Right atrium auricular region (tissue), 2 donors: Measurements from ENCODE around the gene CST9L. TPM values are rescaled to one million over a fixed set of nuclear protein-coding genes. Genes with fewer than 3 reads are reported as not detected.

ENCODE experiments used
- DNase-seq: peaks from one replicate; pipeline ENCODE4 v3.0.0-alpha.2; 2019; ENCODE audit warnings: low spot score
- H3K27ac ChIP-seq, 2 donors: fragments of 200-600 bp; sonication (generic); 1 replicate in 1 of 2; 2 replicates in 1 of 2; pipeline ENCODE4 v1.5.1; 2016 to 2019
- H3K27me3 ChIP-seq, 2 donors: fragments of 200-600 bp; sonication (generic); one replicate each; pipeline versions ENCODE4 v1.5.1 to v1.6.0; 2017 to 2019
- H3K36me3 ChIP-seq: fragments of 200-600 bp; sonication (generic); one replicate; pipeline ENCODE4 v1.5.1; 2016
- H3K4me1 ChIP-seq, 2 donors: fragments of 200-600 bp; sonication (generic); one replicate each; pipeline versions ENCODE4 v1.5.1 to v1.6.0; 2017 to 2019
- H3K4me3 ChIP-seq, 2 donors: fragments of 200-600 bp; sonication (generic); 1 replicate in 1 of 2; 2 replicates in 1 of 2; pipeline ENCODE4 v1.5.1; 2017 to 2019; ENCODE audit warnings: mild to moderate bottlenecking in 1 of 2, moderate library complexity in 1 of 2
- H3K9me3 ChIP-seq, 2 donors: fragments of 200-600 bp; sonication (generic); one replicate each; pipeline ENCODE4 v1.5.1; 2019
- total RNA-seq, 2 donors: library from RNA; depleted of rRNA; stranded (reverse); fragments of >200 nt; gene quantifications; one replicate each; pipeline ENCODE4 v1.1.0, GENCODE V29; 2016
- TF ChIP-seq, protein P1 (sequence below), 2 donors: fragments of 200-600 bp; sonication (generic); IDR thresholded peaks; one replicate each; pipeline ENCODE4 v1.5.1; 2019; ENCODE audit warnings: antibody characterized with exemption in 2 of 2

The CST9L gene, protein sequence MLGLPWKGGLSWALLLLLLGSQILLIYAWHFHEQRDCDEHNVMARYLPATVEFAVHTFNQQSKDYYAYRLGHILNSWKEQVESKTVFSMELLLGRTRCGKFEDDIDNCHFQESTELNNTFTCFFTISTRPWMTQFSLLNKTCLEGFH
- not detected for total RNA-seq

DNA sequence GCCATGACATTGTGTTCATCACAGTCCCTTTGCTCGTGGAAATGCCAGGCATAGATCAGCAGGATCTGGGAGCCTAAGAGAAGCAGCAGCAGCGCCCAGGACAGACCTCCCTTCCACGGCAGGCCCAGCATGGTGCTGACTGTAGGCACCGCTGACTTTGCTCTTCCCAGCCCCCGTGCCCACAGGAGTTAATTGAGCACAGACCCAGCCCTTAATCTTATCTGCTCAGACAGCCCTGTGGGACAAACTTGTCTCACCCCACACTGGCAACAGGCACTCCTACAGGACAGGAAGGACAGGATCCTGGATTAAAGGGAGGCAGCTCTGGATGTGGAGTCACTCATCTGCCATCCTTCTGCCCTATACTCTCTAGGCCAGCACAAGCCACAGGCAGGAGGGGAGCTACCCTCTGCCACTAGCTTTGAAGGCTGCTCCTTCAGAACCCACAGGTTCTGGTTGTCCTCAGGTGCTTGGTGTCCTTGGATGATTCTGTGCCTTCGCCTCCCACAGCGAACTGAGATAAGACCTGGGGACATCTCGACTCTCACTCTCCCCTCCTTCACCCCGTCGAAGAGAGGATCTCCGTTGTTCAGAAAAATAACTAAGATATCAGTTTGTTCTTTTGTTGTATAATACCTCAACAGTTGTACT is at the start of gene CST9L:
Gene CST9L, minus strand, starts transcription at position 165 of the 651 bp plus-strand sequence. Its CDS starts 34 bp downstream, at position 131.
- Histone ChIP-seq H3K36me3 (no peaks in the 10 kb centered on the region), H3K27me3 (no peaks in the 10 kb centered on the region), H3K4me3 (no peak within 1 kb of the TSS), H3K4me1 (no peaks in the 10 kb centered on the region), H3K27ac (no peak within 1 kb of the TSS), H3K9me3 (no peaks in the 10 kb centered on the region)
- peak; percentile 52 for DNase-seq
- TF ChIP-seq, protein P1, sequence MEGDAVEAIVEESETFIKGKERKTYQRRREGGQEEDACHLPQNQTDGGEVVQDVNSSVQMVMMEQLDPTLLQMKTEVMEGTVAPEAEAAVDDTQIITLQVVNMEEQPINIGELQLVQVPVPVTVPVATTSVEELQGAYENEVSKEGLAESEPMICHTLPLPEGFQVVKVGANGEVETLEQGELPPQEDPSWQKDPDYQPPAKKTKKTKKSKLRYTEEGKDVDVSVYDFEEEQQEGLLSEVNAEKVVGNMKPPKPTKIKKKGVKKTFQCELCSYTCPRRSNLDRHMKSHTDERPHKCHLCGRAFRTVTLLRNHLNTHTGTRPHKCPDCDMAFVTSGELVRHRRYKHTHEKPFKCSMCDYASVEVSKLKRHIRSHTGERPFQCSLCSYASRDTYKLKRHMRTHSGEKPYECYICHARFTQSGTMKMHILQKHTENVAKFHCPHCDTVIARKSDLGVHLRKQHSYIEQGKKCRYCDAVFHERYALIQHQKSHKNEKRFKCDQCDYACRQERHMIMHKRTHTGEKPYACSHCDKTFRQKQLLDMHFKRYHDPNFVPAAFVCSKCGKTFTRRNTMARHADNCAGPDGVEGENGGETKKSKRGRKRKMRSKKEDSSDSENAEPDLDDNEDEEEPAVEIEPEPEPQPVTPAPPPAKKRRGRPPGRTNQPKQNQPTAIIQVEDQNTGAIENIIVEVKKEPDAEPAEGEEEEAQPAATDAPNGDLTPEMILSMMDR (IDR thresholded peaks at IDR 0.05): no peak

DNA sequence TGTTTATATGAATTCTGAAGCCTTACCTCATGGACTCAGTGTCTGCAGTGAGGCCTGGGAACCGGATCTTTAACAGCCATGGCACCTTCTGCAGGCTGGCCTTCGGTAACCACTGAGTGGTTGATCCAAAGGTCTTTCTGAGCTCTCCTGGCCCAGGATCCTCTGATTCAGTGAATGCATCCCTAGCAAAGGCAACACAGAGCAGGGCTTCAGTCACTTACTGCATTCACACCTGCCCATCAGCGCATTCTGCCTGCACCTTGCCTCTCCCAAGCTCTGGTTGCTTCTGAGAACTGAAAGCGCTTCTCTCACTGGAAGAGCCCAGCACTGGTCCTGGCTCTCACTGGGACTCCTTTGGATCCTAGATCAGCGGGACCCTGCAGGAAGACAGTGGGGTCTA is 45.9 kb upstream of the CST9L start:
- TF ChIP-seq, protein P1 (IDR thresholded peaks at IDR 0.05): no peak
- Histone ChIP-seq H3K4me3 (no peak overlapping the region), H3K27me3 (no peaks in the 10 kb centered on the region), H3K36me3 (no peaks in the 10 kb centered on the region), H3K4me1 (peaks cover 0 to 13% of the 10 kb centered on the region in 2 donors), H3K27ac (peak overlapping the region; percentile 10 to 32), H3K9me3 (no peaks in the 10 kb centered on the region)
- no peak for DNase-seq

DNA sequence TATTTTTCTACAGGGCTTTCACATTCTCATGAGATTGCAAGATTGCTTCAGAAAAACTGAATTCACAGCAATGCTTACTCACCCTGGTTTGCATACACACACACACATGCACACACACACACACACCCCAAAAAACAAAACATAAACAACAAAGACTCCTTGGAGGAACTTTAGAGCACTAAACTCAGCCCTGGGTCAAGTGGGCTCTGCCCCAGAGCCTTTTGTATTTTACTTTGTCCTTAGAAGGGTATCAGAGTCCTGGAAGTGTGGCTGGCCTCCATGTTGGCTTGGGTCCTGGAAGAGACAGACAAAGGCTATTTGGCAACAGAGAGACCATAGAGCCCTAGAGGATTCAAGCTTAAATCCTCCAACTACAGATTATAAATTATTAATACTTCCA is 45.4 kb upstream of the CST9L start:
- no peak for DNase-seq
- Histone ChIP-seq H3K27ac (peak overlapping the region; percentile 10 to 32), H3K4me1 (peaks cover 0 to 13% of the 10 kb centered on the region in 2 donors), H3K9me3 (no peaks in the 10 kb centered on the region), H3K4me3 (no peak overlapping the region), H3K27me3 (no peaks in the 10 kb centered on the region), H3K36me3 (no peaks in the 10 kb centered on the region)
- TF ChIP-seq, protein P1 (IDR thresholded peaks at IDR 0.05): no peak

DNA sequence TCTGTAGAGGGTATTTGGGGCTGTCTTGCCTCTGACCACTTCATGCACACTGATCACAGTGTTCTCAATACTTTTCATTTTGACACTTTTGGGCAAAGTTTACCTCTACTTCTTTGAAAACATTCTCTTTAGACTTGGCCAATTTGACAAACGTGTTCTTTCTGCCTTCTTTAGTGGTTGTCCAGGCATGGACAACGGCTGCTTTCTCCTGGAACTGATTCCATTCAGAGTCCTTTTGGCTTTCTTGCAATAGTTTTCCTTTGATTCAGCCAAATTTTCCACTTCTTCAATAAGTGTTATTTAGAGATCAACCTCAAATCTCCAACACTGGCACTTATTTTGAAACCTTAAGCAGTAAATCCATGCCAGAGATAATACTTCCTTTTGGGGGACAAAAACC is 44.1 kb upstream of the CST9L start:
- no peaks in the 10 kb centered on the region for H3K27me3 ChIP-seq
- TF ChIP-seq, protein P1 (IDR thresholded peaks at IDR 0.05): no peak
- no peaks in the 10 kb centered on the region for H3K9me3 ChIP-seq
- no peak overlapping the region for H3K4me3 ChIP-seq
- peaks cover 0 to 13% of the 10 kb centered on the region in 2 donors for H3K4me1 ChIP-seq
- H3K27ac ChIP-seq: no peak overlapping the region
- no peak for DNase-seq
- H3K36me3 ChIP-seq: no peaks in the 10 kb centered on the region

DNA sequence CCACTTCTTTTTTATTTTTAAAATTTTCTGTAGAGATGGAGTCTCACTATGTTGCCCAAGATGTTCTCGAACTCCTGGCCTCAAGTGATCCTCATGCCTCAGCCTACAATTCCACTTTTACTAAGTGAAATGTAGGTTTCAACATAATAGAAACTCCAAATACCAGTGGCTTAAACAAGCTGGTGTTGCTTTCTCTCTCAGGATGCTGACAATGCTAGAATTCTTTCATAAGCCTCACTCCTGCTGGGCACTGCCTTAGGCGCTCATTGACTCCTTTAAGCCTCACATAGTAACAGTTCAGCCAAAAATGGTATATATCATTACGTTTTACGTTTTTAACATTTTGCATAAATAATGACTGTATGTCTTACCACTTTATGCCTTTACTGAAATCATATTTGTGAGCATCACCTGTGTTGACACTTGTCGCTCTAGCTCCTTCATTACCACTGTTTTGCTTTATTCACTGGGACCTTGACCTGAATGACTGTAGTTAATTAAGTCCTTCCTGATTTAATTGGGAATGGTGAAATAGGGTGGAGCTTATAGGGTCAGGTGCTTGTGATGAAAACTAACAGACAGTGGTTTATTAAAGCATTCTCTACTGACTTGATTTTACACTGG is 41.3 kb upstream of the CST9L start:
- no peak overlapping the region for H3K4me3 ChIP-seq
- no peak for DNase-seq
- H3K9me3 ChIP-seq: no peaks in the 10 kb centered on the region
- no peaks in the 10 kb centered on the region for H3K36me3 ChIP-seq
- no peak overlapping the region for H3K27ac ChIP-seq
- H3K27me3 ChIP-seq: no peaks in the 10 kb centered on the region
- TF ChIP-seq, protein P1 (IDR thresholded peaks at IDR 0.05): no peak
- H3K4me1 ChIP-seq: peaks cover 0 to 13% of the 10 kb centered on the region in 2 donors
